Muscle of leg (tissue), 11 donors: Measurements from ENCODE around the gene ARL8B. TPM values are rescaled to one million over a fixed set of nuclear protein-coding genes. Genes with fewer than 3 reads are reported as not detected.

Experiments
- DNase-seq: peaks from one replicate; pipeline ENCODE4 v3.0.0; 2013
- H3K27ac ChIP-seq: one replicate; pipeline ENCODE4 v1.5.1; 2013; ENCODE audit warnings: mild to moderate bottlenecking, low read length, control low read depth
- H3K27me3 ChIP-seq: one replicate; pipeline ENCODE4 v1.6.1; 2013; ENCODE audit warnings: low read length; ENCODE audit not compliant: control insufficient read depth, insufficient read depth
- H3K36me3 ChIP-seq: one replicate; pipeline ENCODE4 v1.6.1; 2013; ENCODE audit warnings: low read length; ENCODE audit not compliant: control insufficient read depth, insufficient read depth
- H3K4me1 ChIP-seq: one replicate; pipeline ENCODE4 v1.6.1; 2013; ENCODE audit warnings: low read length; ENCODE audit not compliant: control insufficient read depth, insufficient read depth
- H3K4me3 ChIP-seq: one replicate; pipeline ENCODE4 v1.5.1; 2013; ENCODE audit warnings: low read length, control low read depth
- H3K9me3 ChIP-seq: replicated peaks from 2 replicates; pipeline ENCODE4 v1.6.1; 2013; ENCODE audit warnings: low read depth, low read length; ENCODE audit not compliant: control insufficient read depth
- WGBS: methylation state at CpG from one replicate; pipeline ENCODE4 v1.1.5; 2013; ENCODE audit warnings: missing lambda C conversion rate; ENCODE audit not compliant: insufficient coverage; 5-methylcytosine and 5-hydroxymethylcytosine counted together
- polyA plus RNA-seq, 8 donors: library from polyadenylated mRNA; unstranded; fragments of 120-200 nt; gene quantifications; one replicate each; pipeline versions ENCODE4 v1.2.1 to v1.2.3, GENCODE V29; 2013; ENCODE audit warnings: inconsistent platforms in 1 of 8, low replicate concordance in 1 of 8; ENCODE audit not compliant: insufficient read length in 8 of 8, insufficient read depth in 1 of 8
- total RNA-seq: library from RNA; stranded (reverse); fragments of 120-200 nt; gene quantifications from one replicate; pipeline ENCODE4 v1.2.4, GENCODE V29; 2013

ARL8B gene
- total and polyA plus RNA-seq, 9 donors = 26.7 to 48.5 (median 41.0) TPM

- Histone ChIP-seq H3K4me1 (no peaks in the 10 kb centered on the region), H3K27me3 (peaks cover 17% of the 10 kb centered on the region), H3K9me3 (no peaks in the 10 kb centered on the region), H3K4me3 (no peak overlapping the region), H3K27ac (no peak overlapping the region), H3K36me3 (no peaks in the 10 kb centered on the region)
- DNase-seq = no peak
- no CpG with 5 or more reads among the region's 1 CpG for WGBS
Measured at GRCh38 chr3:5086708-5087107, 35.4 kb upstream of the ARL8B start.

GRCh38 chr3:5087209-5087608, 34.9 kb upstream of the ARL8B start:
- no peak for DNase-seq
- Histone ChIP-seq H3K27me3 (peaks cover 21% of the 10 kb centered on the region), H3K4me1 (no peaks in the 10 kb centered on the region), H3K4me3 (no peak overlapping the region), H3K36me3 (no peaks in the 10 kb centered on the region), H3K27ac (no peak overlapping the region), H3K9me3 (no peaks in the 10 kb centered on the region)
- no CpG with 5 or more reads among the region's 4 CpGs for WGBS

GRCh38 chr3:5090197-5090596, 31.9 kb upstream of the ARL8B start:
- WGBS = no CpG with 5 or more reads among the region's 5 CpGs

GRCh38 chr3:5092018-5092417, 30.1 kb upstream of the ARL8B start:
- H3K27ac ChIP-seq = no peak overlapping the region
- peaks cover 44% of the 10 kb centered on the region for H3K27me3 ChIP-seq
- no CpG with 5 or more reads among the region's 1 CpG for WGBS

More at GRCh38 chr3:5090197-5090596, 31.9 kb upstream of the ARL8B start:
- Histone ChIP-seq H3K36me3 (no peaks in the 10 kb centered on the region), H3K4me1 (no peaks in the 10 kb centered on the region), H3K27me3 (peaks cover 32% of the 10 kb centered on the region), H3K27ac (no peak overlapping the region), H3K4me3 (no peak overlapping the region), H3K9me3 (no peaks in the 10 kb centered on the region)
- DNase-seq = no peak

GRCh38 chr3:5093731-5094130, 28.4 kb upstream of the ARL8B start:
- peaks cover 46% of the 10 kb centered on the region for H3K27me3 ChIP-seq
- no peaks in the 10 kb centered on the region for H3K9me3 ChIP-seq
- no peak overlapping the region for H3K27ac ChIP-seq
- no peak for DNase-seq
- WGBS = no CpG with 5 or more reads among the region's 2 CpGs
- peaks cover 6% of the 10 kb centered on the region for H3K4me1 ChIP-seq
- H3K36me3 ChIP-seq = no peaks in the 10 kb centered on the region
- H3K4me3 ChIP-seq = no peak overlapping the region

More at GRCh38 chr3:5092018-5092417, 30.1 kb upstream of the ARL8B start:
- Histone ChIP-seq H3K4me1 (peaks cover 6% of the 10 kb centered on the region), H3K36me3 (no peaks in the 10 kb centered on the region), H3K9me3 (no peaks in the 10 kb centered on the region), H3K4me3 (no peak overlapping the region)
- no peak for DNase-seq

- Histone ChIP-seq H3K9me3 (no peaks in the 10 kb centered on the region), H3K4me3 (no peak overlapping the region), H3K4me1 (peaks cover 6% of the 10 kb centered on the region), H3K27me3 (peaks cover 38% of the 10 kb centered on the region), H3K36me3 (no peaks in the 10 kb centered on the region), H3K27ac (no peak overlapping the region)
- DNase-seq = peak; percentile 85
- WGBS = under 1% methylated on average over 19 of the region's 34 CpGs
Measured at GRCh38 chr3:5095886-5096285, 26.2 kb upstream of the ARL8B start.

- peak; percentile 33 for DNase-seq
- H3K27ac ChIP-seq = no peak overlapping the region
- no peaks in the 10 kb centered on the region for H3K9me3 ChIP-seq
- peaks cover 35% of the 10 kb centered on the region for H3K27me3 ChIP-seq
- WGBS = 60% methylated on average over 2 of the region's 11 CpGs
- H3K4me3 ChIP-seq = no peak overlapping the region
- peaks cover 6% of the 10 kb centered on the region for H3K4me1 ChIP-seq
- H3K36me3 ChIP-seq = no peaks in the 10 kb centered on the region
Measured at GRCh38 chr3:5096336-5097008, 25.6 kb upstream of the ARL8B start.

- no peak for DNase-seq
- Histone ChIP-seq H3K4me3 (no peak overlapping the region), H3K9me3 (no peaks in the 10 kb centered on the region), H3K36me3 (no peaks in the 10 kb centered on the region), H3K27me3 (peaks cover 22% of the 10 kb centered on the region), H3K4me1 (peaks cover 6% of the 10 kb centered on the region), H3K27ac (no peak overlapping the region)
- 74% methylated on average over 3 of the region's 4 CpGs for WGBS
Measured at GRCh38 chr3:5098346-5098745, 23.7 kb upstream of the ARL8B start.

- Histone ChIP-seq H3K4me3 (no peak overlapping the region), H3K4me1 (no peaks in the 10 kb centered on the region), H3K27me3 (peaks cover 4% of the 10 kb centered on the region), H3K36me3 (no peaks in the 10 kb centered on the region), H3K9me3 (no peaks in the 10 kb centered on the region), H3K27ac (no peak overlapping the region)
- no CpG with 5 or more reads among the region's 3 CpGs for WGBS
- no peak for DNase-seq
Measured at GRCh38 chr3:5102532-5102931, 19.6 kb upstream of the ARL8B start.

GRCh38 chr3:5103743-5104142, 18.3 kb upstream of the ARL8B start:
- Histone ChIP-seq H3K27ac (no peak overlapping the region), H3K4me1 (no peaks in the 10 kb centered on the region), H3K36me3 (no peaks in the 10 kb centered on the region), H3K9me3 (no peaks in the 10 kb centered on the region), H3K4me3 (no peak overlapping the region), H3K27me3 (peaks cover 3% of the 10 kb centered on the region)
- no peak for DNase-seq
- no CpG with 5 or more reads among the region's 3 CpGs for whole genome bisulfite sequencing

- WGBS = 75% methylated on average over 6 of the region's 7 CpGs
- Histone ChIP-seq H3K27ac (no peak overlapping the region), H3K9me3 (no peaks in the 10 kb centered on the region), H3K27me3 (peaks cover 4% of the 10 kb centered on the region), H3K36me3 (no peaks in the 10 kb centered on the region), H3K4me1 (no peaks in the 10 kb centered on the region), H3K4me3 (no peak overlapping the region)
- no peak for DNase-seq
Measured at GRCh38 chr3:5105050-5105449, 17.0 kb upstream of the ARL8B start.
